ENCODE results near the gene PRR35. TPM values are rescaled to one million over a fixed set of nuclear protein-coding genes. Genes with fewer than 3 reads are reported as not detected.

PRR35 gene
- total and polyA plus RNA-seq, 2 donors (not counting 3 experiments of a cell fraction or from before 2014, with no cell fraction given): not detected

DNA sequence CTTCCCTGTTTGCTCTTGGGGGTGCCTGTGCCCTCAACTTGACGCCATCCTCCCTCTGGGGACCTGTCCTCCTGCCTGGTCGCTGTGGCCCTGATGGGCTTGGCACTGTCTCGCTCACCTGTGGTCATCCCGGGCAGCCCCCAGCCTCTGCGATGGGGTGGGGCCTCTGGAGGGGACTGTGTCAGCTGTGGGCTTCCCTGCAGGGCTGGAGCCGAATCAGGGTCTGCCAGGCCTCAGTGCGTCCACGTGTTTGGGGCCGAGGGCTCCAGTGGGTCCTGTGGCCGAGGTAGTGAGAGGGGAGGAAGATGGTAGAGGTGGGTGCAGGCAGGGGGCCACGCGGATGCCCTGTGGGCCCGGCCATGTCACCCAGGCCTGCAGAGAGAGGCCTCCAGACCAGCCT, 17.6 kb downstream of the PRR35 start:
- TF ChIP-seq EZH2 (IDR thresholded peaks at IDR 0.05; ENCODE audit: borderline replicate concordance, low read depth, low read length, severe bottlenecking): no peak
- TF ChIP-seq GATA2 (IDR thresholded peaks at IDR 0.05; ENCODE audit: insufficient read depth, insufficient read length, low read depth, low read length): no peak
- no peak for TF ChIP-seq MAX (IDR thresholded peaks at IDR 0.05; ENCODE audit: insufficient read depth, insufficient read length)
- TF ChIP-seq POLR2AphosphoS5 (IDR thresholded peaks at IDR 0.05; ENCODE audit: insufficient read depth, low read depth, low read length): no peak
- TF ChIP-seq CTCF (IDR thresholded peaks at IDR 0.05; ENCODE audit: extremely low read depth in 1 of 2, insufficient read depth in 1 of 2, low read depth in 1 of 2, low read length in 2 of 2): no peak
- no peak for TF ChIP-seq POLR2A (IDR thresholded peaks at IDR 0.05; ENCODE audit: low read depth, low read length)
- TF ChIP-seq FOS (IDR thresholded peaks at IDR 0.05; ENCODE audit: borderline replicate concordance, insufficient read depth, low read length): no peak
- TF ChIP-seq MYC (IDR thresholded peaks at IDR 0.05; ENCODE audit: low read depth, low read length): no peak
- TF ChIP-seq JUN (IDR thresholded peaks at IDR 0.05; ENCODE audit: borderline replicate concordance, insufficient read depth, insufficient read length, low read depth): no peak
- Histone ChIP-seq H3K4me3 (replicated peaks in 1 of 3; ENCODE audit: insufficient read depth in 1 of 3, low read depth in 1 of 3, low read length in 3 of 3) (no peak overlapping the region), H3K79me2 (ENCODE audit: control insufficient read depth, insufficient read depth, low read length) (no peaks in the 10 kb centered on the region), H3K4me2 (ENCODE audit: insufficient read depth, low read length) (no peak overlapping the region), H2AFZ (ENCODE audit: low read depth, low read length) (no peak overlapping the region), H3K27ac (ENCODE audit: insufficient read depth, low read depth, low read length) (no peak overlapping the region), H3K9me3 (replicated peaks; ENCODE audit: control insufficient read depth, insufficient read depth, low read length) (no peaks in the 10 kb centered on the region), H3K9me1 (replicated peaks; ENCODE audit: control insufficient read depth, extremely low read depth, insufficient read depth, low read length) (no peaks in the 10 kb centered on the region), H3K9ac (replicated peaks; ENCODE audit: extremely low read depth, insufficient read depth, low read length) (no peak overlapping the region), H3K36me3 (ENCODE audit: control insufficient read depth in 2 of 2, extremely low read depth in 1 of 2, insufficient read depth in 2 of 2, low read length in 2 of 2) (peaks cover 0 to 16% of the 10 kb centered on the region in 2 experiments), H3K27me3 (ENCODE audit: control insufficient read depth in 2 of 2, insufficient read depth in 2 of 2, low read length in 2 of 2) (no peaks in the 10 kb centered on the region), H4K20me1 (replicated peaks; ENCODE audit: control insufficient read depth, extremely low read depth, insufficient read depth, low read length) (no peaks in the 10 kb centered on the region), H3K4me1 (ENCODE audit: control insufficient read depth, extremely low read depth, insufficient read depth, low read length) (peaks cover 2% of the 10 kb centered on the region)
- FAIRE-seq: no peak
- intact Hi-C loops (cut with micrococcal nuclease) (no loop called here), dilution Hi-C loops (cut with MboI; ENCODE audit: extremely low pct_ligation_motif_present, low sequenced_read_pairs) (no loop called here)
- no peak for DNase-seq (ENCODE audit: low read depth, low spot score)
- BruUV-seq (replicated peaks): no TSS peak
- ChIA-PET POLR2A (interaction anchor here (0.6 kb wide), 1 partner anchor 77 kb away, joined by 6 read pairs; no protein-coding TSS in a partner anchor), CTCF (interaction anchor here (1.2 to 2.1 kb wide), 3 partner anchors 11 to 82 kb away, joined by 4 to 10 read pairs (median 5); no protein-coding TSS in a partner anchor)

All from endothelial cell of umbilical vein (primary cell).